HCT116 (cell line): Measurements from ENCODE around the gene RASA2. TPM values are rescaled to one million over a fixed set of nuclear protein-coding genes. Genes with fewer than 3 reads are reported as not detected.

Experiments used
- ATAC-seq: fragments of 200-7000 bp; cut with Tn5 transposase; 2 replicates; pipeline ENCODE4 v1.9.1; 2020; ENCODE audit warnings: mild to moderate bottlenecking, moderate library complexity
- BruUV-seq: library from RNA; stranded (reverse); fragments of 400-500 nt; replicated peaks from 2 replicates; lab custom pipeline; 2021; lab: Mats Ljungman, UMichigan
- CTCF ChIA-PET: fragments of 300-600 bp; sonication (Branson Sonifier 250); formaldehyde crosslinking; loops from one replicate; lab custom pipeline; 2021; ENCODE audit warnings: antibody characterized with exemption; lab: Charles Lee
- POLR2A ChIA-PET: fragments of 300-600, 350-600 bp; sonication (Branson Sonifier 250); formaldehyde crosslinking; loops from one replicate; lab custom pipeline; 2021; ENCODE audit warnings: antibody characterized with exemption; lab: Charles Lee
- RAD21 ChIA-PET, 2 experiments: fragments of 300-600 bp; sonication (Branson Sonifier 250); formaldehyde crosslinking; loops; one replicate each; lab custom pipeline; 2023; ENCODE audit warnings: low total read pairs in 2 of 2; ENCODE audit not compliant: uncharacterized antibody in 2 of 2, unreplicated experiment in 2 of 2, low non-redundant PET in 1 of 2; lab: Charles Lee
- DNase-seq: peaks from one replicate; pipeline ENCODE4 v3.0.0-alpha.2; 2010; ENCODE audit warnings: low read depth, low spot score
- H2AFZ ChIP-seq: fragments of 200-600 bp; shearing (Covaris generic), sonication (generic); 2 replicates; pipeline ENCODE4 v1.6.1; 2017; ENCODE audit warnings: low read depth, mixed run types, mixed read lengths, antibody characterized with exemption, low read length; ENCODE audit not compliant: poor library complexity, severe bottlenecking
- H3K27ac ChIP-seq: 2 replicates; pipeline ENCODE4 v1.5.1; 2012; ENCODE audit warnings: low read depth, low read length
- H3K27me3 ChIP-seq: fragments of 200-600 bp; sonication (generic); 2 replicates; pipeline ENCODE4 v1.6.1; 2016; ENCODE audit warnings: mixed run types, low read length, mixed read lengths; ENCODE audit not compliant: insufficient read depth
- H3K36me3 ChIP-seq, 2 experiments: fragments of 200-500 bp in 1 of 2; fragments of 200-600 bp in 1 of 2; sonication (Bioruptor generic) in 1 of 2; sonication (generic) in 1 of 2; 2 replicates each; pipeline versions ENCODE4 v1.5.1 to v1.6.1; 2014 to 2016; ENCODE audit warnings: low read length in 2 of 2, inconsistent platforms in 1 of 2, mixed read lengths in 1 of 2, mixed run types in 1 of 2; ENCODE audit not compliant: insufficient read depth in 2 of 2, control insufficient read depth in 1 of 2
- H3K4me1 ChIP-seq, 2 experiments: fragments of 200-600 bp in 1 of 2; sonication (generic) in 1 of 2; 2 replicates each; pipeline versions ENCODE4 v1.5.1 to v1.6.1; 2012 to 2017; ENCODE audit warnings: low read length in 2 of 2, inconsistent platforms in 1 of 2, mild to moderate bottlenecking in 1 of 2, mixed read lengths in 1 of 2, mixed run types in 1 of 2, moderate library complexity in 1 of 2; ENCODE audit not compliant: insufficient read depth in 2 of 2, control insufficient read depth in 1 of 2
- H3K4me2 ChIP-seq: fragments of 200-600 bp; sonication (generic); 2 replicates; pipeline ENCODE4 v1.6.1; 2017; ENCODE audit warnings: mixed run types, low read length, mixed read lengths
- H3K4me3 ChIP-seq, 2 experiments: fragments of 200-600 bp in 1 of 2; sonication (generic) in 1 of 2; replicated peaks in 1 of 2; 2 replicates each; pipeline ENCODE4 v1.5.1; 2011 to 2016; ENCODE audit warnings: low read length in 2 of 2, control low read depth in 1 of 2, low read depth in 1 of 2, mild to moderate bottlenecking in 1 of 2, mixed read lengths in 1 of 2, mixed run types in 1 of 2
- H3K79me2 ChIP-seq: fragments of 200-600 bp; sonication (generic); 2 replicates; pipeline ENCODE4 v1.6.1; 2017; ENCODE audit warnings: mild to moderate bottlenecking, mixed run types, low read length, moderate library complexity, mixed read lengths; ENCODE audit not compliant: insufficient read depth
- H3K9ac ChIP-seq: fragments of 200-600 bp; sonication (generic); 2 replicates; pipeline ENCODE4 v1.6.1; 2016; ENCODE audit warnings: low read length, mixed read lengths
- H3K9me2 ChIP-seq: fragments of 200-600 bp; sonication (generic), shearing (Covaris generic); 2 replicates; pipeline ENCODE4 v1.6.1; 2017; ENCODE audit warnings: mixed run types, mild to moderate bottlenecking, moderate library complexity; ENCODE audit not compliant: insufficient read depth
- H3K9me3 ChIP-seq, 2 experiments: fragments of 200-500 bp in 1 of 2; fragments of 200-600 bp in 1 of 2; sonication (Bioruptor generic) in 1 of 2; sonication (generic) in 1 of 2; 2 replicates each; pipeline ENCODE4 v1.6.1; 2014 to 2017; ENCODE audit warnings: low read length in 2 of 2, mixed read lengths in 2 of 2, inconsistent platforms in 1 of 2, low read depth in 1 of 2, mild to moderate bottlenecking in 1 of 2, mixed run types in 1 of 2, moderate library complexity in 1 of 2; ENCODE audit not compliant: control insufficient read depth in 1 of 2, insufficient read depth in 1 of 2
- H4K20me1 ChIP-seq: fragments of 200-600 bp; sonication (generic), shearing (Covaris generic); 2 replicates; pipeline ENCODE4 v1.6.1; 2017; ENCODE audit warnings: mixed run types, mild to moderate bottlenecking, moderate library complexity; ENCODE audit not compliant: insufficient read depth
- CBX3 ChIP-seq: IDR thresholded peaks from 2 replicates; pipeline ENCODE4 v1.6.1; 2012; ENCODE audit warnings: low read depth
- CEBPB ChIP-seq: IDR thresholded peaks from 2 replicates; pipeline ENCODE4 v1.6.1; 2012; ENCODE audit warnings: low read depth
- EGR1 ChIP-seq: IDR thresholded peaks from 2 replicates; pipeline ENCODE4 v1.6.1; 2012; ENCODE audit warnings: low read depth
- EZH2 ChIP-seq: fragments of 200-600 bp; sonication (generic); IDR thresholded peaks from 2 replicates; pipeline ENCODE4 v1.6.1; 2017; ENCODE audit warnings: antibody characterized with exemption, mixed run types
- JUND ChIP-seq: IDR thresholded peaks from 2 replicates; pipeline ENCODE4 v1.6.1; 2012
- POLR2AphosphoS5 ChIP-seq: IDR thresholded peaks from 2 replicates; pipeline ENCODE4 v1.6.1; 2011; ENCODE audit warnings: mild to moderate bottlenecking, low read depth, low read length, moderate library complexity
- SIN3A ChIP-seq: IDR thresholded peaks from 2 replicates; pipeline ENCODE4 v1.6.1; 2012; ENCODE audit warnings: low read depth
- SP1 ChIP-seq: IDR thresholded peaks from 2 replicates; pipeline ENCODE4 v1.6.1; 2012; ENCODE audit warnings: low read depth
- TCF7L2 ChIP-seq: IDR thresholded peaks from 2 replicates; pipeline ENCODE4 v1.7.0; 2011; ENCODE audit warnings: borderline replicate concordance, inconsistent platforms; ENCODE audit not compliant: insufficient read depth, insufficient read length; ENCODE audit errors: extremely low read depth
- YY1 ChIP-seq: IDR thresholded peaks from 2 replicates; pipeline ENCODE4 v1.6.1; 2011; ENCODE audit warnings: low read length, low read depth, moderate library complexity, mild to moderate bottlenecking; ENCODE audit not compliant: insufficient replicate concordance; ENCODE audit errors: extremely low read depth
- ZFX ChIP-seq: fragments of 450-650 bp; IDR thresholded peaks from 2 replicates; pipeline ENCODE4 v1.6.1; 2017
- ZNF274 ChIP-seq: fragments of 200-500 bp; sonication (Bioruptor generic); IDR thresholded peaks from 2 replicates; pipeline ENCODE4 v1.6.1; 2014; ENCODE audit warnings: mild to moderate bottlenecking, low read depth, low read length, inconsistent platforms
- intact Hi-C: fragments of 100-400 bp; cut with micrococcal nuclease; formaldehyde crosslinking; loops from 2 replicates; pipeline ENCODE4 v1.10.0; 2022
- total RNA-seq: library from RNA; stranded (reverse); gene quantifications from one replicate; pipeline ENCODE4 v1.2.1, GENCODE V29; 2021; ENCODE audit not compliant: unreplicated experiment
- TF ChIP-seq, protein P1 (sequence below): IDR thresholded peaks from 2 replicates; pipeline ENCODE4 v1.6.1; 2012

RASA2 gene
- total RNA-seq, 1 experiment from 2014 or later, result 12.8 TPM

DNA sequence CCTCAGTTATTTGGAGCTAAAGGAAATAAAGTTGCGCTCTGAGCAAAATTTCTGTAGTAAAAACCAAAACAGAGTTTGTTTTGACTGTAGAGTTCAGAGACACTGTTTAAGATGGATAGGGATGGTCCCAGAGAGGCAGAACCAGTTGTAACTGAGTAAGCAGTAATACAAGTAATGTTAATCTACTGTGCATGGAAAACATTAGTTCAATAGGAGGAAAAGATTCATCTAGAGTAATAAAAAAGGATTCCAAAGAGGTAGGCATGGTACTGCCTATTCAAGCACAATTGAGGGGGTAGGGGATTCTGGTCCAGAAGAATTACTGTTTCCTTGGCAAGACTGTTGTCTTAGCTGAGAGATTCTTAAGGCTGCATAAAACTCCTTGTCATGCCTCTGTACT is 77.4 kb downstream of the RASA2 start:
- H3K4me2 ChIP-seq, result no peak overlapping the region
- no peaks in the 10 kb centered on the region; a peak in 1 of 4 replicates for H3K36me3 ChIP-seq
- H3K79me2 ChIP-seq, result no peaks in the 10 kb centered on the region
- no TSS peak for BruUV-seq
- ATAC-seq (no peak), DNase-seq (no peak)
- RAD21 ChIA-PET, result no interaction called here
- no peaks in the 10 kb centered on the region for H3K27me3 ChIP-seq
- POLR2A ChIA-PET, result no interaction called here
- H4K20me1 ChIP-seq, result no peaks in the 10 kb centered on the region
- no peaks in the 10 kb centered on the region for H3K4me1 ChIP-seq
- no peaks in the 10 kb centered on the region for H3K9me3 ChIP-seq
- no peak overlapping the region for H2AFZ ChIP-seq
- no peak overlapping the region for H3K9ac ChIP-seq
- intact Hi-C loops, result no loop called here
- no peak overlapping the region for H3K4me3 ChIP-seq
- TF ChIP-seq TCF7L2, result no peak
- TF ChIP-seq EZH2, result no peak
- no peak for TF ChIP-seq SP1
- no peak for TF ChIP-seq SIN3A
- no peak for TF ChIP-seq CEBPB
- TF ChIP-seq EGR1, result no peak
- TF ChIP-seq ZNF274, result no peak
- no peaks in the 10 kb centered on the region for H3K9me2 ChIP-seq
- CTCF ChIA-PET, result no interaction called here
- no peak overlapping the region for H3K27ac ChIP-seq

DNA sequence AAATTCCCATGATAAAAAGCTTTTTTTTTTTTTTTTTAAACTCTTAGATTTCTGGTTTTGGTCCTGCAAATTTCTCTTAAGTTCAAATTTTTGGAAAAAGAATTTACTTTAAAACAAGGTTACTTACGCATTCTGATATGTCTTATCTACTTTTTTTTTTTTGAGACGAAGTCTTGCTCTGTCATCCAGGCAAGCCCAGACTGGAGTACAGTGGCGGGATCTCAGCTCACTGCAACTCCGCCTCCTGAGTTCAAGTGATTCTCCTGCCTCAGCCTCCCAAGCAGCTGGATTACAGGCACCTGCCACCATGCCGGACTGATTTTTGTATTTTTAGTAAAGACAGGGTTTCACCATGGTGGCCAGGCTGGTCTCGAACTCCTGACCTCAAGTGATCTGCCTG is 83.2 kb downstream of the RASA2 start:
- H3K36me3 ChIP-seq, result peaks cover 0 to 5% of the 10 kb centered on the region in 2 experiments; a peak in 1 of 4 replicates
- ATAC-seq (no peak), DNase-seq (no peak)
- no peaks in the 10 kb centered on the region for H3K9me3 ChIP-seq
- BruUV-seq, result no TSS peak
- ChIA-PET CTCF (interaction anchor here (1.4 to 1.5 kb wide), 2 partner anchors 9 to 110 kb away, joined by 3 to 5 read pairs; no protein-coding TSS in a partner anchor), POLR2A (interaction anchor here (0.7 kb wide), 1 partner anchor 398 kb away, joined by 5 read pairs; no protein-coding TSS in a partner anchor), RAD21 (no interaction called here)
- no peaks in the 10 kb centered on the region for H3K9me2 ChIP-seq
- no peaks in the 10 kb centered on the region for H3K27me3 ChIP-seq
- intact Hi-C loops, result loop anchor here (10.0 kb wide), 1 partner anchor 715 kb away; no protein-coding TSS in a partner anchor
- H2AFZ ChIP-seq, result no peak overlapping the region
- no peak overlapping the region for H3K4me2 ChIP-seq
- TF ChIP-seq CBX3 (no peak), POLR2AphosphoS5 (no peak), ZFX (no peak), ZNF274 (no peak), JUND (no peak), SP1 (no peak), TCF7L2 (no peak), YY1 (no peak)
- TF ChIP-seq, protein P1, sequence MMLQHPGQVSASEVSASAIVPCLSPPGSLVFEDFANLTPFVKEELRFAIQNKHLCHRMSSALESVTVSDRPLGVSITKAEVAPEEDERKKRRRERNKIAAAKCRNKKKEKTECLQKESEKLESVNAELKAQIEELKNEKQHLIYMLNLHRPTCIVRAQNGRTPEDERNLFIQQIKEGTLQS, result no peak
- H3K4me1 ChIP-seq, result no peaks in the 10 kb centered on the region
- no peak overlapping the region for H3K27ac ChIP-seq
- no peak overlapping the region for H3K4me3 ChIP-seq
- no peak overlapping the region for H3K9ac ChIP-seq
- no peaks in the 10 kb centered on the region for H4K20me1 ChIP-seq
- H3K79me2 ChIP-seq, result no peaks in the 10 kb centered on the region
